Measurements from ENCODE around the gene ROR1. TPM values are rescaled to one million over a fixed set of nuclear protein-coding genes. Genes with fewer than 3 reads are reported as not detected.

ROR1 gene
- total and polyA plus RNA-seq, 2 of the 13 experiments (the other 11 are each of a cell fraction or from before 2014, with no cell fraction given) = 0.58 to 2.3 TPM

- TF ChIP-seq PRDM10 (CRISPR knock-in tag; IDR thresholded peaks at IDR 0.05; ENCODE audit: low read depth) = no peak
- no peak for TF ChIP-seq POLR2G (IDR thresholded peaks at IDR 0.05; ENCODE audit: low read depth, low read length)
- no peak for TF ChIP-seq JARID2 (CRISPR knock-in tag; IDR thresholded peaks at IDR 0.05; ENCODE audit: insufficient replicate concordance)
Observed at GRCh38 chr1:64061430-64062104, 287.8 kb downstream of the ROR1 start (continued).

GRCh38 chr1:64062529-64062928 lies 288.7 kb downstream of the ROR1 start:
- Histone ChIP-seq H3K4me1 (ENCODE audit: insufficient read depth, low read length) (no peaks in the 10 kb centered on the region), H3K4me2 (ENCODE audit: low read depth, low read length) (no peak overlapping the region), H4K20me1 (ENCODE audit: insufficient read depth, low read length) (no peaks in the 10 kb centered on the region), H3K9me3 (ENCODE audit: low read length) (no peaks in the 10 kb centered on the region), H3K27me3 (ENCODE audit: control insufficient read depth in 1 of 2, insufficient read depth in 2 of 2, low read length in 2 of 2) (no peaks in the 10 kb centered on the region), H2AFZ (ENCODE audit: low read length) (no peak overlapping the region), H3K79me2 (ENCODE audit: insufficient read depth, low read length) (no peaks in the 10 kb centered on the region), H3K27ac (ENCODE audit: extremely low read length, insufficient read depth, low read length) (no peak overlapping the region), H3K9ac (ENCODE audit: insufficient read depth, low read depth, low read length) (no peak overlapping the region), H3K4me3 (replicated peaks in 1 of 3; ENCODE audit: insufficient read depth in 1 of 3, low read depth in 2 of 3, low read length in 3 of 3) (no peak overlapping the region), H3K36me3 (replicated peaks in 1 of 2; ENCODE audit: control insufficient read depth in 1 of 2, insufficient read depth in 2 of 2, low read length in 2 of 2) (no peaks in the 10 kb centered on the region)
- no peak for TF ChIP-seq ZNF251 (CRISPR knock-in tag; IDR thresholded peaks at IDR 0.05)
- ChIA-PET CTCF (ENCODE audit: low intra/inter-chr PET ratio, low total read pairs) (no interaction called here), POLR2A (no interaction called here)
- in situ Hi-C loops (cut with HindIII; ENCODE audit: extremely low pct_ligation_motif_present, low pct_unique_long_range_greater_than_20kb) (no loop called here), intact Hi-C loops (cut with micrococcal nuclease; ENCODE audit: unreplicated experiment) (no loop called here)
- FAIRE-seq = no peak
- 14% methylated on average over 6 of the region's 6 CpGs for WGBS (ENCODE audit: low lambda C conversion rate)
- no peak for ATAC-seq
- no peak for DNase-seq (ENCODE audit: low spot score)
- BruUV-seq (replicated peaks) = no TSS peak

Measured in HepG2 (cell line).